ENCODE data around the gene ZNF385C. TPM values are rescaled to one million over a fixed set of nuclear protein-coding genes. Genes with fewer than 3 reads are reported as not detected.
"Not testable (repeated sequence)": the region's sequence is repeated elsewhere in the genome, so short reads cannot be mapped to it uniquely, and the experiment has no call there.

The ZNF385C gene
- total RNA-seq, 1 experiment from 2014 or later, result 0.26 TPM

DNA sequence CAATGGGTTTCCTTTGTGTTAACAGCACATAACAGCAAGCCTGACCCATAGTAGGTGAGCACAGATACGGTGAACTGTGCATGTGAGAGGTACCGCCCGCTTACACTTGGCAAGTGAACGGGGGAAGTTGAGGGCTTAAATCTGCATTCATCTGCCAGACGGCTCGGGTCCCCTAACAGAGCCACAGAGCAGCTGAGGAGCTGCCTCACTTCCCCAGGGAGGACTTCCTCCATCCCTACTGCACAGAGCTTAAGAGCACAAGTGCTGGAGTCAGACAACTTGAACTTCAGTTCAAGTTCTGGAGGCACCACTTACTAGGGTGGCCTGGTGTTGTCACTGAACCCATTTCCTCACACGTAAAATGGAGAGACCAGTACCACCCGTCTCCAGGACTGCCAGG is 43.1 kb upstream of the ZNF385C start:
- Mint-ChIP-seq H3K27ac (ENCODE audit: low read depth, unreplicated experiment) (no peak overlapping the region), H3K4me3 (ENCODE audit: unreplicated experiment) (no peak overlapping the region), H3K4me1 (ENCODE audit: insufficient read depth, unreplicated experiment) (no peaks in the 10 kb centered on the region), H3K27me3 (ENCODE audit: insufficient read depth, unreplicated experiment) (no peaks in the 10 kb centered on the region), H3K36me3 (ENCODE audit: insufficient read depth, unreplicated experiment) (peaks cover 55% of the 10 kb centered on the region), H3K9me3 (ENCODE audit: unreplicated experiment) (no peaks in the 10 kb centered on the region)
- ChIA-PET CTCF (no interaction called here), POLR2A (interaction anchor here (0.6 kb wide), 1 partner anchor 20 kb away, joined by 3 read pairs; the partner anchor contains the start of gene KAT2A)
- intact Hi-C loops (cut with micrococcal nuclease), result no loop called here
- BruUV-seq (replicated peaks), result no TSS peak
- TF ChIP-seq, protein P1, sequence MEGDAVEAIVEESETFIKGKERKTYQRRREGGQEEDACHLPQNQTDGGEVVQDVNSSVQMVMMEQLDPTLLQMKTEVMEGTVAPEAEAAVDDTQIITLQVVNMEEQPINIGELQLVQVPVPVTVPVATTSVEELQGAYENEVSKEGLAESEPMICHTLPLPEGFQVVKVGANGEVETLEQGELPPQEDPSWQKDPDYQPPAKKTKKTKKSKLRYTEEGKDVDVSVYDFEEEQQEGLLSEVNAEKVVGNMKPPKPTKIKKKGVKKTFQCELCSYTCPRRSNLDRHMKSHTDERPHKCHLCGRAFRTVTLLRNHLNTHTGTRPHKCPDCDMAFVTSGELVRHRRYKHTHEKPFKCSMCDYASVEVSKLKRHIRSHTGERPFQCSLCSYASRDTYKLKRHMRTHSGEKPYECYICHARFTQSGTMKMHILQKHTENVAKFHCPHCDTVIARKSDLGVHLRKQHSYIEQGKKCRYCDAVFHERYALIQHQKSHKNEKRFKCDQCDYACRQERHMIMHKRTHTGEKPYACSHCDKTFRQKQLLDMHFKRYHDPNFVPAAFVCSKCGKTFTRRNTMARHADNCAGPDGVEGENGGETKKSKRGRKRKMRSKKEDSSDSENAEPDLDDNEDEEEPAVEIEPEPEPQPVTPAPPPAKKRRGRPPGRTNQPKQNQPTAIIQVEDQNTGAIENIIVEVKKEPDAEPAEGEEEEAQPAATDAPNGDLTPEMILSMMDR (IDR thresholded peaks at IDR 0.05; ENCODE audit: unreplicated experiment), result no peak
- DNase-seq (ENCODE audit: unreplicated experiment), result no peak

DNA sequence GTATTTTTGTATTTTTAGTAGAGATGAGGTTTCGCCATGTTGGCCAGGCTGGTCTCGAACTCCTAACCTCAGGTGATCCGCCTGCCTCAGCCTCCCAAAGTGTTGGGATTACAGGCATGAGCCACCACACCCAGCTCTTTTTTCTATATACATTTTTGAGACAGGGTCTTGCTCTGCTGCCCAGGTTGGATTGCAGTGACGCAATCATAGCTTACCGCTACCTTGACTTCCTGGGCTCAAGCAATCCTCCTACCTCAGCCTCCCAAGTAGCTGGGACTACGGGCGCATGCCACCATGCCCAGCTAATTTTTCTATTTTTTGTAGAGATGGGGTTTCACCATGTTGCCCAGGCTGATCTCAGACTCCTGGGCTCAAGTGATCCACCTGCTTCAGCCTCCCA is 42.4 kb upstream of the ZNF385C start:
- POLR2A ChIA-PET; intact Hi-C loops (cut with micrococcal nuclease); BruUV-seq (replicated peaks); DNase-seq (ENCODE audit: unreplicated experiment); H3K27me3 Mint-ChIP-seq (ENCODE audit: insufficient read depth, unreplicated experiment); H3K9me3 Mint-ChIP-seq (ENCODE audit: unreplicated experiment); H3K4me1 Mint-ChIP-seq (ENCODE audit: insufficient read depth, unreplicated experiment); H3K27ac Mint-ChIP-seq (ENCODE audit: low read depth, unreplicated experiment); H3K4me3 Mint-ChIP-seq (ENCODE audit: unreplicated experiment): not testable (repeated sequence)
- CTCF ChIA-PET, result interaction anchor here (0.6 kb wide), 1 partner anchor 163 kb away, joined by 4 read pairs; no protein-coding TSS in a partner anchor
- H3K36me3 Mint-ChIP-seq (ENCODE audit: insufficient read depth, unreplicated experiment), result peaks cover 62% of the 10 kb centered on the region

DNA sequence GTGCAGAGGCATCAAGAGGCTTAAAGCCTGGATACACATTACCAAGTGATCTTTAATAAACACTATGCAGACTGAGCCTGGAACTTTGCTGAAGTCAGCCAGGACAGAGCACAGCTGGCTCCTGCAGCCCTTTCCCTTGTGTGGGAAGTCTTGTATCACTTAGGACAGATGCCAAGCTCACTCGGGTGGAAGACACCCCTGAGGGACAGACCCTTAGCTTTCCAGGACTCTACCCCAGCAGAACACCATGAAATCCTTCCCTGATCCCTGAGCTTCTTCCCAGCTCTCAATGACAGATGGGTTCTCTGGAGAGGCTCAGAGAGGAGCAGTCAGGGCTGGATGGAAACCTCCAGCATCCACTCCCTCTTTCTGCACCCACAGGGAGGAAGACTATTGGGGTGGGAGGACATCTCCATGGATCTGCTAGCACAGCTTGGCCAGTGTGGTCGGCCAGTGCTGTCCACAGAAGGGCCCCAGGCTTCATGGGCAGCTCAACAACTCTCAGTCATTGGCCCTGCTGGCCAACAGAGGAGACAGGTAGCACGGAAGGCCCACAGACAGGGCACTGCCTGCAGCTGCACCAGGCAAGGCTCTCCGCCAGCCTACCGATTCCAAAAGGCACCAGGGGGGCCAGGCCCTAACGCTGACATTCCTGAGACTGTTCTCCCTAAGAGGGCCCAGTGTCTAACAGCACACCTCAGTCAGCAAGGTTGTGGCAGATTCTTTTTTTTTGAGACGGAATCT is 40.6 kb upstream of the ZNF385C start:
- POLR2A ChIA-PET, result no interaction called here
- no peaks in the 10 kb centered on the region for H3K27me3 Mint-ChIP-seq (ENCODE audit: insufficient read depth, unreplicated experiment)
- no peak overlapping the region for H3K4me3 Mint-ChIP-seq (ENCODE audit: unreplicated experiment)
- H3K4me1 Mint-ChIP-seq (ENCODE audit: insufficient read depth, unreplicated experiment), result peaks cover 7% of the 10 kb centered on the region
- BruUV-seq (replicated peaks), result no TSS peak
- peaks cover 76% of the 10 kb centered on the region for H3K36me3 Mint-ChIP-seq (ENCODE audit: insufficient read depth, unreplicated experiment)
- peak overlapping the region; percentile 39 for H3K27ac Mint-ChIP-seq (ENCODE audit: low read depth, unreplicated experiment)
- no peak for DNase-seq (ENCODE audit: unreplicated experiment)
- CTCF ChIA-PET, result interaction anchor here (0.6 kb wide), 2 partner anchors 330 to 420 kb away, joined by 3 to 4 read pairs; no protein-coding TSS in a partner anchor
- H3K9me3 Mint-ChIP-seq (ENCODE audit: unreplicated experiment), result no peaks in the 10 kb centered on the region
- TF ChIP-seq, protein P1 (IDR thresholded peaks at IDR 0.05; ENCODE audit: unreplicated experiment), result no peak
- intact Hi-C loops (cut with micrococcal nuclease), result no loop called here

DNA sequence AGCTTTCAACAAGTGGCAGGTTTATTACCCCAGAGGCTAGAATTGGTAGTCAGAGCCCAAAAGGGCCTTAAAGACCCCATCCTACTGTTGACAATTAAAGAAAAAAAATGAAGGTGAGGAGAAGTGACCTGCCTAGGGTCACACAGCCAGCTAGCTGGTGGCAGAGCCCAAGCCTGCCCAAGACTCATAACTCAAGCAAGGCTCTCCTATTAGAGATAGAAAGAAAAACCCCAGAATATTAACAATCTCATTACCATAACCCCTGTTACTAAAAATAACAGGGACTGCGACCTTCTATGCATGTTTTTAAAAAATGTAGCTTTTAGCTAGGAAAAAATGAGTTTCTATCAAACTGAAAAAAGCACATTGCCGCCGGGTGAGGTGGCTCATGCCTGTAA is 38.4 kb upstream of the ZNF385C start:
- Mint-ChIP-seq H3K4me1 (ENCODE audit: insufficient read depth, unreplicated experiment) (peaks cover 20% of the 10 kb centered on the region), H3K27me3 (ENCODE audit: insufficient read depth, unreplicated experiment) (no peaks in the 10 kb centered on the region), H3K9me3 (ENCODE audit: unreplicated experiment) (no peaks in the 10 kb centered on the region), H3K27ac (ENCODE audit: low read depth, unreplicated experiment) (no peak overlapping the region), H3K4me3 (ENCODE audit: unreplicated experiment) (no peak overlapping the region), H3K36me3 (ENCODE audit: insufficient read depth, unreplicated experiment) (peaks cover 69% of the 10 kb centered on the region)
- TF ChIP-seq, protein P1 (IDR thresholded peaks at IDR 0.05; ENCODE audit: unreplicated experiment), result no peak
- no TSS peak for BruUV-seq (replicated peaks)
- no peak for DNase-seq (ENCODE audit: unreplicated experiment)
- intact Hi-C loops (cut with micrococcal nuclease), result no loop called here
- CTCF ChIA-PET, result interaction anchor here (0.5 to 0.6 kb wide), 2 partner anchors 82 to 402 kb away, joined by 3 read pairs; no protein-coding TSS in a partner anchor
- POLR2A ChIA-PET, result no interaction called here

Data from MCF 10A (cell line).